CD14-positive monocyte (primary cell): ENCODE data around the gene PLA2G2A. TPM values are rescaled to one million over a fixed set of nuclear protein-coding genes. Genes with fewer than 3 reads are reported as not detected.
"Not testable (repeated sequence)": the region's sequence is repeated elsewhere in the genome, so short reads cannot be mapped to it uniquely, and the experiment has no call there.

Source experiments
- DNase-seq, 3 donors: peaks; one replicate each; pipeline ENCODE4 v3.0.0-alpha.2; 2011 to 2022
- H2AFZ ChIP-seq: 2 replicates; pipeline ENCODE4 v1.6.0; 2012; ENCODE audit warnings: mild to moderate bottlenecking, low read depth, low read length, inconsistent platforms; ENCODE audit not compliant: insufficient read depth, poor library complexity, severe bottlenecking
- H3K27ac ChIP-seq, 2 donors: 1 replicate in 1 of 2; 2 replicates in 1 of 2; pipeline ENCODE4 v1.5.1; 2012 to 2013; ENCODE audit warnings: low read length in 2 of 2, control low read depth in 1 of 2, inconsistent platforms in 1 of 2, low read depth in 1 of 2, mild to moderate bottlenecking in 1 of 2
- H3K27me3 ChIP-seq, 2 donors: one replicate each; pipeline versions ENCODE4 v1.6.0 to v1.6.1; 2011 to 2013; ENCODE audit warnings: low read length in 2 of 2; ENCODE audit not compliant: control insufficient read depth in 2 of 2, insufficient read depth in 2 of 2
- H3K36me3 ChIP-seq, 2 donors: replicated peaks in 1 of 2; 1 replicate in 1 of 2; 2 replicates in 1 of 2; pipeline versions ENCODE4 v1.5.1 to v1.6.1; 2012 to 2013; ENCODE audit warnings: low read length in 2 of 2, control low read depth in 1 of 2, inconsistent platforms in 1 of 2, mild to moderate bottlenecking in 1 of 2; ENCODE audit not compliant: insufficient read depth in 2 of 2, control insufficient read depth in 1 of 2
- H3K4me1 ChIP-seq, 2 donors: 1 replicate in 1 of 2; 2 replicates in 1 of 2; pipeline versions ENCODE4 v1.5.1 to v1.6.1; 2012 to 2013; ENCODE audit warnings: low read length in 2 of 2, control low read depth in 1 of 2, inconsistent platforms in 1 of 2, mild to moderate bottlenecking in 1 of 2, moderate library complexity in 1 of 2; ENCODE audit not compliant: insufficient read depth in 2 of 2, control insufficient read depth in 1 of 2
- H3K4me2 ChIP-seq: replicated peaks from 2 replicates; pipeline ENCODE3; 2012; ENCODE audit warnings: low read length, moderate library complexity, mild to moderate bottlenecking; ENCODE audit not compliant: poor library complexity, severe bottlenecking; ENCODE audit errors: extremely low read depth
- H3K4me3 ChIP-seq, 3 experiments: fragments of 200-600 bp in 1 of 3; sonication (generic) in 1 of 3; replicated peaks in 1 of 3; 1 replicate in 2 of 3; 2 replicates in 1 of 3; pipeline ENCODE4 v1.5.1; 2011 to 2013; ENCODE audit warnings: low read length in 3 of 3, mild to moderate bottlenecking in 3 of 3, control low read depth in 2 of 3, low read depth in 2 of 3, inconsistent platforms in 1 of 3, moderate library complexity in 1 of 3
- H3K79me2 ChIP-seq: 2 replicates; pipeline ENCODE4 v1.6.0; 2012; ENCODE audit warnings: mild to moderate bottlenecking, control low read depth, inconsistent platforms, low read length, moderate library complexity; ENCODE audit not compliant: insufficient read depth
- H3K9ac ChIP-seq: 2 replicates; pipeline ENCODE4 v1.6.0; 2017; ENCODE audit warnings: low read length, mild to moderate bottlenecking; ENCODE audit not compliant: insufficient read depth, poor library complexity, severe bottlenecking
- H3K9me3 ChIP-seq, 2 donors: replicated peaks in 1 of 2; 1 replicate in 1 of 2; 2 replicates in 1 of 2; pipeline versions ENCODE4 v1.5.1 to v1.6.1; 2012 to 2013; ENCODE audit warnings: low read length in 2 of 2, control low read depth in 1 of 2; ENCODE audit not compliant: control insufficient read depth in 1 of 2, insufficient read depth in 1 of 2
- H4K20me1 ChIP-seq: 2 replicates; pipeline ENCODE4 v1.6.0; 2012; ENCODE audit warnings: mild to moderate bottlenecking, low read length, control low read depth, moderate library complexity; ENCODE audit not compliant: insufficient read depth
- H3K27ac Mint-ChIP-seq, 7 donors: one replicate each; pipeline ENCODE4 v1.8.0; 2020; ENCODE audit warnings: mild to moderate bottlenecking in 7 of 7, mixed read lengths in 7 of 7, moderate library complexity in 6 of 7, inconsistent platforms in 2 of 7
- H3K27me3 Mint-ChIP-seq, 3 donors: one replicate each; pipeline ENCODE4 v1.8.0; 2021 to 2022; ENCODE audit warnings: low read depth in 3 of 3, mild to moderate bottlenecking in 3 of 3, mixed read lengths in 3 of 3, moderate library complexity in 3 of 3, inconsistent platforms in 1 of 3
- H3K36me3 Mint-ChIP-seq, 2 donors: one replicate each; pipeline ENCODE4 v1.8.0; 2020; ENCODE audit warnings: mixed read lengths in 2 of 2, inconsistent platforms in 1 of 2, mild to moderate bottlenecking in 1 of 2
- H3K4me1 Mint-ChIP-seq: one replicate; pipeline ENCODE4 v1.8.0; 2020; ENCODE audit warnings: mild to moderate bottlenecking, mixed read lengths
- H3K4me3 Mint-ChIP-seq, 2 donors: one replicate each; pipeline ENCODE4 v1.8.0; 2020; ENCODE audit warnings: mild to moderate bottlenecking in 2 of 2, mixed read lengths in 2 of 2, moderate library complexity in 1 of 2
- H3K9me3 Mint-ChIP-seq, 7 donors: one replicate each; pipeline ENCODE4 v1.8.0; 2020 to 2022; ENCODE audit warnings: mixed read lengths in 7 of 7, mild to moderate bottlenecking in 6 of 7, moderate library complexity in 6 of 7, inconsistent platforms in 2 of 7
- CTCF ChIP-seq: fragments of 200-600 bp; IDR thresholded peaks from one replicate; pipeline ENCODE4 v1.8.0; 2022; ENCODE audit warnings: antibody characterized with exemption, mild to moderate bottlenecking
- WGBS: methylation state at CpG from one replicate; pipeline ENCODE4 v1.1.5; 2013; ENCODE audit warnings: missing lambda C conversion rate; ENCODE audit not compliant: insufficient coverage; 5-methylcytosine and 5-hydroxymethylcytosine counted together
- intact Hi-C, 2 donors: fragments of 100-400 bp; cut with micrococcal nuclease; formaldehyde crosslinking; loops; one replicate each; pipeline versions ENCODE4 v1.15.0 to v1.15.1; 2023
- polyA plus RNA-seq, 3 donors: library from polyadenylated mRNA; depleted of rRNA in 1 of 3; unstranded in 2 of 3; stranded (reverse) in 1 of 3; fragments of 300-500 nt in 2 of 3; fragments of >200 nt in 1 of 3; fragmentation: Illumina TruSeq in 2 of 3; gene quantifications; 1 replicate in 2 of 3; 2 replicates in 1 of 3; pipeline ENCODE4 v1.2.3, GENCODE V29; 2012 to 2021

The PLA2G2A gene
- polyA plus RNA-seq, 3 donors: not detected

GRCh38 chr1:19932866-19933265, 46.6 kb downstream of the PLA2G2A start:
- H3K36me3 Mint-ChIP-seq: no peaks in the 10 kb centered on the region
- Histone ChIP-seq H3K27me3 (no peaks in the 10 kb centered on the region), H3K27ac (no peak overlapping the region), H3K9me3 (peaks cover 26 to 29% of the 10 kb centered on the region in 2 donors), H3K79me2 (no peaks in the 10 kb centered on the region), H4K20me1 (no peaks in the 10 kb centered on the region), H2AFZ (no peak overlapping the region), H3K36me3 (no peaks in the 10 kb centered on the region), H3K4me3 (no peak overlapping the region), H3K4me2 (no peak overlapping the region), H3K4me1 (no peaks in the 10 kb centered on the region), H3K9ac (no peak overlapping the region)
- H3K27me3 Mint-ChIP-seq: peaks cover under 1 to 6% (median 4%) of the 10 kb centered on the region in 3 donors
- H3K4me3 Mint-ChIP-seq: no peak overlapping the region
- 50% methylated on average over 1 of the region's 1 CpG for WGBS
- no peak overlapping the region for H3K27ac Mint-ChIP-seq
- no peaks in the 10 kb centered on the region for H3K4me1 Mint-ChIP-seq
- peaks cover 15 to 36% (median 30%) of the 10 kb centered on the region in 7 donors for H3K9me3 Mint-ChIP-seq
- no peak for DNase-seq
- intact Hi-C loops: no loop called here
- no peak for TF ChIP-seq CTCF

GRCh38 chr1:19927130-19927421, 52.3 kb downstream of the PLA2G2A start:
- WGBS: 80% methylated on average over 1 of the region's 3 CpGs
- not testable (repeated sequence) for H3K79me2 ChIP-seq, H3K4me2 ChIP-seq, H3K4me1 ChIP-seq, H3K9ac ChIP-seq, H3K27ac Mint-ChIP-seq, H3K4me1 Mint-ChIP-seq, H3K4me3 ChIP-seq, H4K20me1 ChIP-seq, H3K36me3 ChIP-seq, H3K27ac ChIP-seq, H2AFZ ChIP-seq, H3K4me3 Mint-ChIP-seq, H3K36me3 Mint-ChIP-seq, H3K27me3 Mint-ChIP-seq, H3K27me3 ChIP-seq, DNase-seq
- intact Hi-C loops: loop anchor here in 1 of 2 donors (10.0 kb wide), 1 partner anchor 558 kb away; the partner anchor contains the start of gene CAMK2N1
- H3K9me3 ChIP-seq: peaks cover 11 to 17% of the 10 kb centered on the region in 2 donors
- H3K9me3 Mint-ChIP-seq: peaks cover 8 to 18% (median 14%) of the 10 kb centered on the region in 7 donors
